Heart right ventricle (tissue), 16 donors: ENCODE measurements around the gene USP32. TPM values are rescaled to one million over a fixed set of nuclear protein-coding genes. Genes with fewer than 3 reads are reported as not detected.
"Not testable (repeated sequence)": the region's sequence is repeated elsewhere in the genome, so short reads cannot be mapped to it uniquely, and the experiment has no call there.

Experiments
- ATAC-seq, 8 donors: fragments of 200-7000 bp; cut with Tn5 transposase; one replicate each; pipeline ENCODE4 v1.9.1; 2020; ENCODE audit warnings: mild to moderate bottlenecking in 8 of 8, moderate library complexity in 8 of 8, moderate number of reproducible peaks in 1 of 8
- DNase-seq, 2 donors: peaks; one replicate each; pipeline ENCODE4 v3.0.0-alpha.2; 2020
- H3K27ac ChIP-seq, 10 donors: fragments of 200-600 bp; sonication (generic) in 2 of 10; one replicate each; pipeline versions ENCODE4 v1.5.0 to v1.8.0; 2020 to 2022; ENCODE audit warnings: mild to moderate bottlenecking in 3 of 10
- H3K27me3 ChIP-seq, 7 donors: fragments of 200-600 bp; one replicate each; pipeline ENCODE4 v1.8.0; 2021 to 2022; ENCODE audit warnings: mild to moderate bottlenecking in 2 of 7
- H3K36me3 ChIP-seq, 9 donors: fragments of 200-600 bp; sonication (generic) in 1 of 9; one replicate each; pipeline versions ENCODE4 v1.5.0 to v1.8.0; 2020 to 2022; ENCODE audit warnings: mild to moderate bottlenecking in 2 of 9
- H3K4me1 ChIP-seq, 9 donors: fragments of 200-600 bp; sonication (generic) in 1 of 9; one replicate each; pipeline versions ENCODE4 v1.5.0 to v1.8.0; 2020 to 2022; ENCODE audit warnings: mild to moderate bottlenecking in 4 of 9
- H3K4me3 ChIP-seq, 10 donors: fragments of 200-600 bp; sonication (generic) in 2 of 10; one replicate each; pipeline versions ENCODE4 v1.5.0 to v1.8.0; 2020 to 2022; ENCODE audit warnings: mild to moderate bottlenecking in 7 of 10, moderate library complexity in 2 of 10
- H3K9me3 ChIP-seq, 11 donors: fragments of 200-600 bp in 10 of 11; sonication (generic) in 2 of 11; one replicate each; pipeline versions ENCODE4 v1.5.0 to v1.8.0; 2013 to 2022; ENCODE audit warnings: mild to moderate bottlenecking in 2 of 11, control low read depth in 1 of 11, moderate library complexity in 1 of 11
- CTCF ChIP-seq, 9 donors: fragments of 200-600 bp; sonication (generic) in 2 of 9; IDR thresholded peaks; one replicate each; pipeline versions ENCODE4 v1.5.0 to v1.8.0; 2021 to 2022; ENCODE audit warnings: antibody characterized with exemption in 9 of 9, mild to moderate bottlenecking in 5 of 9, moderate library complexity in 1 of 9
- WGBS, 2 donors: extraction: QIAGEN DNeasy Blood & Tissue Kit; methylation state at CpG; one replicate each; pipeline ENCODE4 v1.1.7; 2013; ENCODE audit warnings: inconsistent platforms in 1 of 2; 5-methylcytosine and 5-hydroxymethylcytosine counted together
- intact Hi-C, 10 donors: fragments of 100-400 bp; cut with DNase I; formaldehyde crosslinking; loops; one replicate each; pipeline versions ENCODE4 v1.11.1 to v1.14.2; 2022
- polyA plus RNA-seq, 2 donors: library from polyadenylated mRNA; stranded (reverse); fragments of 200-250 nt; gene quantifications; one replicate each; pipeline ENCODE4 v1.2.3, GENCODE V29; 2013
- total RNA-seq, 10 donors: library from RNA; stranded (reverse); fragmentation: NEBNext Ultra II Directional in 3 of 10; extraction: Animal tissue kit (Norgen Biotek cat#: 25700) in 3 of 10; gene quantifications; one replicate each; pipeline versions ENCODE4 v1.2.1 to v1.2.4, GENCODE V29; 2021 to 2023
- donor health status: Arrhythmogenic right ventricular cardiomyopathy.
- donor health status: ischemic (EF 13 %, LVEDD 7.1; RV severe dilation, severe dysfunction).
- donor health status: healthy with polysubstance abuse.
- donor health status: DM: no; HTN: yes; CAD: no.
- donor health status: DM: no; HTN: no; CAD: no.
- donor health status: ischemic (EF 25% LVEDD 6.9; RV normal size, moderate dysfunction).
- donor health status: ischemic (EF 25% LVEDD 5.7; RV mildly dilated, moderate dysfunction).
- donor health status: healthy.
- donor health status: DM: yes; HTN: yes; CAD: no.
- donor health status: Ischemic cardiomyopathy.
- donor health status: ischemic (EF 35%, LVEDD 5.7; RV mildly dilated, moderate dysfunction).
- donor health status: nonischemic (EF 11% LVEDD 7.7; RV severe dilation, severe dysfunction).
- donor health status: DM: yes; HTN: yes; CAD: no.
- donor health status: PGD.
- donor health status: ischemic (EF 29% LVEDD 5.4; RV normal size, mild dysfunction).
- donor health status: nonischemic (EF 23%, LVEDD 6.1; RV moderate dilation, normal function).

The USP32 gene
- total and polyA plus RNA-seq, 12 donors = 13.3 to 38.6 (median 29.3) TPM

GRCh38 chr17:60174767-60175166 is 217.2 kb downstream of the USP32 start:
- H3K9me3 ChIP-seq, H3K27me3 ChIP-seq, H3K4me3 ChIP-seq, DNase-seq, H3K27ac ChIP-seq: not testable (repeated sequence)
- H3K4me1 ChIP-seq = peaks cover 0 to 40% (median 16%) of the 10 kb centered on the region in 9 donors
- intact Hi-C loops = loop anchor here in 1 of 10 donors (1.0 kb wide), 1 partner anchor 31 kb away; no protein-coding TSS in a partner anchor
- peaks cover 0 to 38% (median 9%) of the 10 kb centered on the region in 9 donors for H3K36me3 ChIP-seq
- ATAC-seq = peak in 4 of 8 donors; percentile 35 to 47 (median 42)
- peak; percentile 26 to 65 (median 51) for TF ChIP-seq CTCF (IDR thresholded peaks at IDR 0.05)
- 87 to 91% methylated on average over 6 of the region's 6 CpGs for WGBS, 2 donors

DNA sequence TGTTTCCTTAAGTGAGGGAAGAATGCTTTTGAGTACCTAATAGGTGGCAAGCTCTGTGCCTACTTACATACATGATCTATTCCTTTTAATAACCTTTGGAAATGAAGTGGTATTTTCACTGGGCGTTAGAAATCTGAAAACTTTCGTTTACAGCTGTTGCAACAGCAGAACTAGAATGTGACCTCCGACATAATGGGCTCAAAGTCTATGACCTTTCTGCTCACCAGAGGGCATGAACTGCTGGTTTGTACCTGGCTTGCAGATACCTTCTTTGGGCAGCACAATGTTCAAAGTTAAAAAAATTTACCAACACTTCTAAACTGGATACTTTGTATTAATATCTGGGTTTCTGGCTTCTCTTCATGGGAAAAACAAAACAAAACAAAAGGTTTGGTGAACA is 217.9 kb downstream of the USP32 start:
- no peaks in the 10 kb centered on the region for H3K27me3 ChIP-seq
- peaks cover 0 to 47% (median 22%) of the 10 kb centered on the region in 9 donors for H3K4me1 ChIP-seq
- no peak for ATAC-seq
- TF ChIP-seq CTCF (IDR thresholded peaks at IDR 0.05) = no peak
- intact Hi-C loops = loop anchor here in 1 of 10 donors (1.0 kb wide), 1 partner anchor 31 kb away; no protein-coding TSS in a partner anchor
- H3K27ac ChIP-seq = no peak overlapping the region
- H3K9me3 ChIP-seq = no peaks in the 10 kb centered on the region
- 68 to 85% methylated on average over 3 of the region's 3 CpGs for WGBS, 2 donors
- H3K4me3 ChIP-seq = no peak overlapping the region
- H3K36me3 ChIP-seq = peaks cover 0 to 31% (median 5%) of the 10 kb centered on the region in 9 donors
- no peak for DNase-seq

DNA sequence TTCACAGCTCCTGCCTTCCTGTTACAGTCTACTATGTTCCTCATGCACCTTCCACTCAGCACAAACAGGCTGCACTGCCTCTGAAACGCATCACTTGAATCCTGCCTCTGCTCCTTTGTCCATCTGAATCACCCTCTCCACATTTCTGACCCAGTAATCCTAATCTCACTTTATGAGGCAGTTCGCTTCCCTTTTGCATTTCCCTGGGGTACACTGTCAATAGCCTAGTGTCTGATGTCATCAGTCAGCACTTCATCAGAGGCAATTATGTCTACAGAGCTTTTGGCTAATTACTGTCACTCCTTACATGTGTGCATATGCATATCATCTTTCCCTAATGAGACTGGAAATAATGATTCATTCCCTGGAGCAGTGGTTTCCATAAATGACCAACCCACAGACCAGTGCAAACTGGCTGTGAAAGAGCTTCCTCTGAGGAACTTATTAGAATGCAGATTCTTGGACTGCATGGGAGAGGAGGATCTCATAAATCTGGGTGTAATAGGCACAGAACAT is 218.6 kb downstream of the USP32 start:
- H3K4me3 ChIP-seq = no peak overlapping the region
- no peak for DNase-seq
- no peaks in the 10 kb centered on the region for H3K9me3 ChIP-seq
- intact Hi-C loops = no loop called here
- no peak for TF ChIP-seq CTCF (IDR thresholded peaks at IDR 0.05)
- H3K4me1 ChIP-seq = peaks cover 0 to 54% (median 29%) of the 10 kb centered on the region in 9 donors
- no peaks in the 10 kb centered on the region for H3K27me3 ChIP-seq
- H3K27ac ChIP-seq = no peak overlapping the region
- WGBS, 2 donors = 42 to 47% methylated on average over 2 of the region's 2 CpGs
- ATAC-seq = peak in 1 of 8 donors; percentile 34
- peaks cover 0 to 24% (median 0%) of the 10 kb centered on the region in 9 donors for H3K36me3 ChIP-seq

DNA sequence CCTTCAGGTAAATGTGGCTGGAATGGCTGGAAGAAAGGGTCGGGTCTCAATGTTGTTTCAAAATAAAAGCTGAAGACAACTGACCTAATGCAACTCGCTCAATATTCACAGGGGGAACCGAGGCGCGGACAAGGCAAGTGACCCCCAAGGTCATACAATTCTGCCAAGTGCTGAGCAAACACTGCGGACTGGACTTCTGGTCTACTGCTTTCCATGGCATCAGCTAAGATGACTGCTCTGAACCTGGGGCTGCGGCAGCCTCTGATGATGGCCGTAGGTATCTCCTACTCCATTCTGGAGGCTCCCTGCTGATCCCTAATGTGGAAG is 220.2 kb downstream of the USP32 start:
- no peak for DNase-seq
- intact Hi-C loops = loop anchor here in 1 of 10 donors (2.0 kb wide), 1 partner anchor 21 kb away; no protein-coding TSS in a partner anchor
- Histone ChIP-seq H3K27ac (peak overlapping the region in 2 of 10 donors; percentile 10 to 83), H3K36me3 (peaks cover 0 to 8% (median 0%) of the 10 kb centered on the region in 9 donors), H3K4me3 (no peak overlapping the region), H3K9me3 (no peaks in the 10 kb centered on the region), H3K4me1 (peaks cover 0 to 66% (median 38%) of the 10 kb centered on the region in 9 donors), H3K27me3 (no peaks in the 10 kb centered on the region)
- no peak for ATAC-seq
- WGBS, 2 donors = 93 to 95% methylated on average over 8 of the region's 8 CpGs
- no peak for TF ChIP-seq CTCF (IDR thresholded peaks at IDR 0.05)
